Measurements from ENCODE around the gene CENPVL1. TPM values are rescaled to one million over a fixed set of nuclear protein-coding genes. Genes with fewer than 3 reads are reported as not detected.

The CENPVL1 gene
- total and polyA plus RNA-seq, 2 of the 4 experiments (the other 2 are of a cell fraction), result not detected

- H2AK5ac ChIP-seq (ENCODE audit: low read depth, low read length), result no peak overlapping the region
- in situ Hi-C loops (cut with MboI; ENCODE audit: low sequenced_read_pairs) (no loop called here), intact Hi-C loops (cut with micrococcal nuclease) (no loop called here), dilution Hi-C loops (cut with HindIII; ENCODE audit: low sequenced_read_pairs, unreplicated experiment) (no loop called here)
- no peak overlapping the region for H2BK15ac ChIP-seq (ENCODE audit: low read depth, low read length)
- H4K91ac ChIP-seq (ENCODE audit: insufficient read depth, low read depth, low read length), result no peak overlapping the region
- H2BK5ac ChIP-seq (ENCODE audit: low read depth, low read length, poor library complexity, severe bottlenecking), result no peak overlapping the region
- H4K20me1 ChIP-seq (ENCODE audit: insufficient read depth, low read length), result no peaks in the 10 kb centered on the region
- no peak overlapping the region for H4K5ac ChIP-seq (ENCODE audit: low read depth, low read length)
- DNase-seq (no peak), ATAC-seq (ENCODE audit: low read depth) (no peak)
- no peak overlapping the region for H2BK20ac ChIP-seq (ENCODE audit: low read depth, low read length)
- no peak overlapping the region for H2AFZ ChIP-seq (replicated peaks; ENCODE audit: low read length, poor library complexity)
- H3K4ac ChIP-seq (ENCODE audit: low read depth, low read length), result no peak overlapping the region
- H3K79me1 ChIP-seq (ENCODE audit: low read depth in 1 of 2, low read length in 2 of 2), result no peaks in the 10 kb centered on the region
- H4K8ac ChIP-seq (ENCODE audit: low read depth in 2 of 2, low read length in 2 of 2), result no peak overlapping the region
- peaks cover 4% of the 10 kb centered on the region; the same call in 1 of the 2 replicates for H3K27me3 ChIP-seq (ENCODE audit: control insufficient read depth, insufficient read depth, low read length)
- no peak overlapping the region for H2BK120ac ChIP-seq (ENCODE audit: low read depth, low read length)
- POLR2A ChIA-PET (ENCODE audit: unreplicated experiment), result no interaction called here
- no peaks in the 10 kb centered on the region for H3K36me3 ChIP-seq (ENCODE audit: control insufficient read depth, insufficient read depth, low read length)
- no peak overlapping the region for H3K4me3 ChIP-seq (ENCODE audit: insufficient read depth, low read depth, low read length)
- H3K4me1 ChIP-seq (ENCODE audit: control insufficient read depth, insufficient read depth, low read length), result no peaks in the 10 kb centered on the region
- H3K9me1 ChIP-seq (ENCODE audit: insufficient read depth, low read length), result no peaks in the 10 kb centered on the region
- H3K14ac ChIP-seq (replicated peaks; ENCODE audit: low read depth, low read length), result no peak overlapping the region
- no peak overlapping the region for H2AK9ac ChIP-seq (replicated peaks; ENCODE audit: low read depth, low read length, poor library complexity)
- CTCF ChIA-PET, result no interaction called here
- no peak overlapping the region for H3K18ac ChIP-seq (ENCODE audit: low read depth, low read length)
- no TSS peak for BruUV-seq (replicated peaks)
- H3K4me2 ChIP-seq (ENCODE audit: low read depth, low read length), result no peak overlapping the region
- H3K9ac ChIP-seq (ENCODE audit: low read depth, low read length), result no peak overlapping the region
- H3K56ac ChIP-seq (ENCODE audit: extremely low read depth, insufficient read depth, low read length), result no peak overlapping the region
- H3K27ac ChIP-seq (ENCODE audit: insufficient read depth, low read length), result no peak overlapping the region
- 95% methylated on average over 3 of the region's 8 CpGs; no CpG with 5 or more reads in 1 of the 2 experiments for WGBS, 2 experiments (ENCODE audit: extremely low coverage in 2 of 2, insufficient read length in 1 of 2)
- no peaks in the 10 kb centered on the region for H3K9me3 ChIP-seq (ENCODE audit: control insufficient read depth, insufficient read depth, low read length)
- H3K23ac ChIP-seq (ENCODE audit: low read depth, low read length), result no peak overlapping the region
- TF ChIP-seq FOS (IDR thresholded peaks at IDR 0.05; ENCODE audit: low read depth, low read length), result no peak
- no peak for TF ChIP-seq CHD1 (IDR thresholded peaks at IDR 0.05; ENCODE audit: low read depth, low read length)
- TF ChIP-seq, protein P1, sequence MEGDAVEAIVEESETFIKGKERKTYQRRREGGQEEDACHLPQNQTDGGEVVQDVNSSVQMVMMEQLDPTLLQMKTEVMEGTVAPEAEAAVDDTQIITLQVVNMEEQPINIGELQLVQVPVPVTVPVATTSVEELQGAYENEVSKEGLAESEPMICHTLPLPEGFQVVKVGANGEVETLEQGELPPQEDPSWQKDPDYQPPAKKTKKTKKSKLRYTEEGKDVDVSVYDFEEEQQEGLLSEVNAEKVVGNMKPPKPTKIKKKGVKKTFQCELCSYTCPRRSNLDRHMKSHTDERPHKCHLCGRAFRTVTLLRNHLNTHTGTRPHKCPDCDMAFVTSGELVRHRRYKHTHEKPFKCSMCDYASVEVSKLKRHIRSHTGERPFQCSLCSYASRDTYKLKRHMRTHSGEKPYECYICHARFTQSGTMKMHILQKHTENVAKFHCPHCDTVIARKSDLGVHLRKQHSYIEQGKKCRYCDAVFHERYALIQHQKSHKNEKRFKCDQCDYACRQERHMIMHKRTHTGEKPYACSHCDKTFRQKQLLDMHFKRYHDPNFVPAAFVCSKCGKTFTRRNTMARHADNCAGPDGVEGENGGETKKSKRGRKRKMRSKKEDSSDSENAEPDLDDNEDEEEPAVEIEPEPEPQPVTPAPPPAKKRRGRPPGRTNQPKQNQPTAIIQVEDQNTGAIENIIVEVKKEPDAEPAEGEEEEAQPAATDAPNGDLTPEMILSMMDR (conservative IDR thresholded peaks at IDR 0.05; ENCODE audit: low read depth, low read length), result no peak
- no peak for TF ChIP-seq SMC3 (IDR thresholded peaks at IDR 0.05; ENCODE audit: low read depth, low read length)
- no peak for TF ChIP-seq CEBPB (IDR thresholded peaks at IDR 0.05; ENCODE audit: low read depth, low read length)
- TF ChIP-seq, protein P2, sequence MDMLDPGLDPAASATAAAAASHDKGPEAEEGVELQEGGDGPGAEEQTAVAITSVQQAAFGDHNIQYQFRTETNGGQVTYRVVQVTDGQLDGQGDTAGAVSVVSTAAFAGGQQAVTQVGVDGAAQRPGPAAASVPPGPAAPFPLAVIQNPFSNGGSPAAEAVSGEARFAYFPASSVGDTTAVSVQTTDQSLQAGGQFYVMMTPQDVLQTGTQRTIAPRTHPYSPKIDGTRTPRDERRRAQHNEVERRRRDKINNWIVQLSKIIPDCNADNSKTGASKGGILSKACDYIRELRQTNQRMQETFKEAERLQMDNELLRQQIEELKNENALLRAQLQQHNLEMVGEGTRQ (IDR thresholded peaks at IDR 0.05; ENCODE audit: low read depth, low read length), result no peak
- TF ChIP-seq ELK1 (IDR thresholded peaks at IDR 0.05; ENCODE audit: borderline replicate concordance, low read depth, low read length), result no peak
- no peak for TF ChIP-seq RCOR1 (IDR thresholded peaks at IDR 0.05; ENCODE audit: insufficient replicate concordance, low read length)
- TF ChIP-seq MAFK (IDR thresholded peaks at IDR 0.05; ENCODE audit: low read depth, low read length), result no peak
- TF ChIP-seq MAZ (IDR thresholded peaks at IDR 0.05; ENCODE audit: borderline replicate concordance, low read depth, low read length), result no peak
- TF ChIP-seq BHLHE40 (IDR thresholded peaks at IDR 0.05; ENCODE audit: low read depth, low read length), result no peak
Measured at GRCh38 chrX:51697397-51697796, 12.9 kb upstream of the CENPVL1 start.
